ENCODE measurements around the gene POLR3GL. TPM values are rescaled to one million over a fixed set of nuclear protein-coding genes. Genes with fewer than 3 reads are reported as not detected.

The POLR3GL gene
- total RNA-seq, 1 donor from 2014 or later: 49.2 TPM

- intact Hi-C loops (cut with DNase I): no loop called here
- DNase-seq: no peak
- no peak for ATAC-seq (ENCODE audit: poor library complexity)
These were observed 20.6 kb downstream of the POLR3GL start for GRCh38 chr1:145985129-145985501.

- ATAC-seq (ENCODE audit: poor library complexity) (peak; percentile 47), DNase-seq (peak; percentile 78)
- intact Hi-C loops (cut with DNase I): no loop called here
These were observed 21.3 kb downstream of the POLR3GL start for GRCh38 chr1:145985502-145986439.

- DNase-seq (no peak), ATAC-seq (ENCODE audit: poor library complexity) (no peak)
- intact Hi-C loops (cut with DNase I): no loop called here
These were observed 22.1 kb downstream of the POLR3GL start for GRCh38 chr1:145986551-145986950.

- DNase-seq (no peak), ATAC-seq (ENCODE audit: poor library complexity) (no peak)
- intact Hi-C loops (cut with DNase I): no loop called here
These were observed 23.4 kb downstream of the POLR3GL start for GRCh38 chr1:145987926-145988325.

GRCh38 chr1:145988773-145989172 is 24.3 kb downstream of the POLR3GL start:
- ATAC-seq (ENCODE audit: poor library complexity): no peak
- intact Hi-C loops (cut with DNase I): no loop called here
- DNase-seq: no peak

- DNase-seq (no peak), ATAC-seq (ENCODE audit: poor library complexity) (peak; percentile 5)
- intact Hi-C loops (cut with DNase I): no loop called here
These were observed 25.9 kb downstream of the POLR3GL start for GRCh38 chr1:145990249-145990855.

GRCh38 chr1:145991735-145992412 is 27.4 kb downstream of the POLR3GL start:
- ATAC-seq (ENCODE audit: poor library complexity) (peak; percentile 20), DNase-seq (no peak)
- intact Hi-C loops (cut with DNase I): no loop called here

GRCh38 chr1:145992502-145992936 is 28.0 kb downstream of the POLR3GL start:
- ATAC-seq (ENCODE audit: poor library complexity): peak; percentile 1
- no peak for DNase-seq
- intact Hi-C loops (cut with DNase I): no loop called here

- intact Hi-C loops (cut with DNase I): no loop called here
- ATAC-seq (ENCODE audit: poor library complexity): no peak
These were observed 28.6 kb downstream of the POLR3GL start for GRCh38 chr1:145992958-145993617.

GRCh38 chr1:145993618-145994390 is 29.3 kb downstream of the POLR3GL start:
- no peak for ATAC-seq (ENCODE audit: poor library complexity)
- intact Hi-C loops (cut with DNase I): no loop called here
- no peak for DNase-seq

More at GRCh38 chr1:145992958-145993617, 28.6 kb downstream of the POLR3GL start:
- DNase-seq: no peak

GRCh38 chr1:145994391-145995120 is 30.1 kb downstream of the POLR3GL start:
- intact Hi-C loops (cut with DNase I): no loop called here
- no peak for ATAC-seq (ENCODE audit: poor library complexity)
- no peak for DNase-seq

- ATAC-seq (ENCODE audit: poor library complexity) (no peak), DNase-seq (no peak)
- intact Hi-C loops (cut with DNase I): no loop called here
These were observed 30.8 kb downstream of the POLR3GL start for GRCh38 chr1:145995148-145995881.

- DNase-seq: no peak
- intact Hi-C loops (cut with DNase I): no loop called here
- no peak for ATAC-seq (ENCODE audit: poor library complexity)
These were observed 31.5 kb downstream of the POLR3GL start for GRCh38 chr1:145995964-145996432.

GRCh38 chr1:145996433-145997015 is 32.0 kb downstream of the POLR3GL start, which contains the start of gene TXNIP:
Gene TXNIP (minus strand): TSS chr1:145996579. CDS start chr1:145996266, 313 bp downstream.
- intact Hi-C loops (cut with DNase I): no loop called here

GRCh38 chr1:145997016-145997717 is 32.7 kb downstream of the POLR3GL start:
- peak; percentile 9 for ATAC-seq (ENCODE audit: poor library complexity)
- intact Hi-C loops (cut with DNase I): no loop called here
- DNase-seq: peak; percentile 68

More at GRCh38 chr1:145996433-145997015, 32.0 kb downstream of the POLR3GL start, which contains the start of gene TXNIP:
- DNase-seq (peak; percentile 100), ATAC-seq (ENCODE audit: poor library complexity) (peak; percentile 71)

- no peak for ATAC-seq (ENCODE audit: poor library complexity)
- no peak for DNase-seq
- intact Hi-C loops (cut with DNase I): no loop called here
These were observed 33.2 kb downstream of the POLR3GL start for GRCh38 chr1:145997718-145998023.

Measured in Right ventricle myocardium superior (tissue), 1 donor.